GM12865 (cell line): Measurements from ENCODE around the gene DTD1.
A peak's percentile ranks its signal among the peaks of the same experiment; 100 is the strongest.

Experiments used
- DNase-seq: peaks from one replicate; pipeline ENCODE4 v3.0.0; 2010; ENCODE audit warnings: low read depth
- H3K4me3 ChIP-seq: 2 replicates; pipeline ENCODE4 v1.5.1; 2011; ENCODE audit warnings: mild to moderate bottlenecking, low read depth, low read length, control low read depth
- CTCF ChIP-seq: IDR thresholded peaks from 2 replicates; pipeline ENCODE4 v1.5.1; 2011; ENCODE audit warnings: low read length, control low read depth, low read depth, inconsistent platforms; ENCODE audit not compliant: insufficient read depth; ENCODE audit errors: missing control alignments

The DTD1 gene

DNA sequence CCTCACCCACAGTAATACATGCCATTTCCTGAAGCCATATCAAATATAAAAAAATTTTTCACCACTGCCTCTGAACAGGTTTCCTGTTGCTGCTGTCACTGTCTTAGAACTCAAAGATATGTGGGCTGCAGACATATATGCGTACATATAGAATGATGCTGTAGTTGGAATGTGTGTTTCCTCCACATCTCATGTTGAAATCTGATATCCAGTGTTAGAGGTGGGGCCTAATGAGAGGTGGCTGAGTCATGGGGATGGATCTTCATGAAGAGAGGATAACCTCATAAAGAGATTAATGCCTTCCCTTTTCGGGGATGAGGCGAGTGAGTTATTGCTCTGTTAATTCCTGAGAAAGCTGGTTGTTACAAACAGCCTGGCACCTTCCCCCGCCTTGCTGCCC is 218.0 kb downstream of the DTD1 start:
- H3K4me3 ChIP-seq = no peak overlapping the region
- DNase-seq = no peak
- no peak for TF ChIP-seq CTCF

DNA sequence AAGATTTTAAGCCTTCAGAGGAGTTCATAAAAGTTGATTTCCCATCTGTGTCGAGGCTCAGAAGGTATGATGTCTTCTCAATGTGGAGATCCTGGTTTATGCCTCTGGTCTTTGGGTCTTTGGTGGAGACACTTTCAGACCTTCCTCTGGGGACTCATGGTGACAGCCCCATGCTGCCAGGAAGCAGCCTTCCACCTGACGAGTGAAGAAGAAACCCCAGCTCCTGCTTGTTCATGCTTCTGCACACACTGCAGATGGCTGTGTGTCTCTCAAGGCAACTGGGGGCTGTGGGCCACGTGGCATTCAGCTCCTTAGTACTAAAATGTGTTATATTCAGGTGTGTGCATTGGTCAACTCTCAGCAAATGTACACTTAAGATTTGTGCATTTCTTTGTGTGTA is 220.9 kb downstream of the DTD1 start:
- peak; percentile 37 for DNase-seq
- H3K4me3 ChIP-seq = no peak overlapping the region
- TF ChIP-seq CTCF = no peak

- H3K4me3 ChIP-seq = no peak overlapping the region
- no peak for TF ChIP-seq CTCF
- no peak for DNase-seq
These were observed 223.3 kb downstream of the DTD1 start for GRCh38 chr20:18811186-18811585.

- no peak for DNase-seq
- H3K4me3 ChIP-seq = no peak overlapping the region
- TF ChIP-seq CTCF = no peak
These were observed 224.1 kb downstream of the DTD1 start for GRCh38 chr20:18811904-18812303.

DNA sequence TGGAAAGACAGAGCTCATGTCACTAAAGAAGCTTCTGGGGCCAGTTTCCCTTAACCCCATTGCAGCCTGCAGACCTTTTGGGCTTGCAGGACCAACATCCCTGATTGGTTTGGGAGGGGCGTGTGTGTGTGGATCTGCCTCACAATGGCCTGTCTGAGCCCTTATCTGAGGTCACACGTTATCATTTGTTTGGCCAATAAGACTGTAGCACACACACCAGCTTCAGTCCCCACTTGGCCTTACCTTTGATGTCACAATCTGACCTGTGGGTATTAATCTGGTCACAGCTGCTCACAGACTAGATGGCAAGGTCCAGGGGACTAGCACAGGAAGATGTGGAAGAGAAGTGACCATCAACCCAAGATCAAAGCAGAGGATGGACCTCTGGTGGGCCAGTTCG is 225.6 kb downstream of the DTD1 start, which contains the start of gene SCP2D1:
SCP2D1 (plus strand) TSS at position 301 of the 400 bp plus-strand sequence; CDS start at position 334, 33 bp downstream.
- no peak for TF ChIP-seq CTCF
- H3K4me3 ChIP-seq = no peak within 1 kb of the TSS
- no peak for DNase-seq

GRCh38 chr20:18815194-18815942 is 227.5 kb downstream of the DTD1 start:
- TF ChIP-seq CTCF = no peak
- H3K4me3 ChIP-seq = no peak overlapping the region
- DNase-seq = peak; percentile 43
